RWPE1 (cell line): ENCODE results near the gene ACAP3.

Experiments
- CTCF ChIA-PET: fragments of 350-600 bp; sonication (Branson Sonifier 250); formaldehyde crosslinking; extraction: SDS; loops from one replicate; lab custom pipeline; 2021; lab: Yijun Ruan, JAX
- POLR2A ChIA-PET: fragments of 400-600 bp; formaldehyde crosslinking; extraction: SDS; loops from one replicate; lab custom pipeline; 2020; ENCODE audit warnings: antibody characterized with exemption; ENCODE audit not compliant: low non-redundant PET; lab: Yijun Ruan, JAX
- DNase-seq: peaks from one replicate; pipeline ENCODE4 v3.0.0; 2012; ENCODE audit warnings: low spot score
- H3K27ac ChIP-seq: fragments of 450-650 bp; 2 replicates; pipeline ENCODE4 v1.5.1; 2017
- TF ChIP-seq, protein P1 (sequence below): fragments of 450-650 bp; conservative IDR thresholded peaks from 2 replicates; pipeline ENCODE4 v1.5.1; 2017; ENCODE audit warnings: low read depth, mild to moderate bottlenecking

The ACAP3 gene

DNA sequence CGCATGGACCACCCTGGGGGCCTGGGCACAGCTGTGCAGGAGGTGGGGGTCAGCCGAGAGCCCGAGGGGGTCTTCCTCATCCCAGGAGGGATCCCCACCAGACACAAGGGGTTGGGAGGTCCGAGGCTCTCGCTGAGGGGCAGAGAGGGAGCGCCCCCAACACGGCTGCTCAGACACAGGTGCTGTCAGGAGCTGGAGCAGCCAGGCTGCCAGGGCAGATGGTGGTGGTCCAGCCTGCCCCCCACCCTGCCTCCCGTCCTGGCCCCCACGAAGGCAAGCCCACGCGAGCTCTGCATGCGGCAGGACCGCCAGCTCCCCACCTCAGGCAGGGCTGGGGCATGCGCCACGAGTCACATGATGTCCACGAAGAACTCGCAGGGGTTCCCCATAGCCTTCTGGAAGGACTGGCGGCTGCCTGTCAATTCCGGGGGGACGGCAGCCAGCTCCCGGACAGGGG is 28.1 kb upstream of the ACAP3 start:
- POLR2A ChIA-PET = no interaction called here
- TF ChIP-seq, protein P1, sequence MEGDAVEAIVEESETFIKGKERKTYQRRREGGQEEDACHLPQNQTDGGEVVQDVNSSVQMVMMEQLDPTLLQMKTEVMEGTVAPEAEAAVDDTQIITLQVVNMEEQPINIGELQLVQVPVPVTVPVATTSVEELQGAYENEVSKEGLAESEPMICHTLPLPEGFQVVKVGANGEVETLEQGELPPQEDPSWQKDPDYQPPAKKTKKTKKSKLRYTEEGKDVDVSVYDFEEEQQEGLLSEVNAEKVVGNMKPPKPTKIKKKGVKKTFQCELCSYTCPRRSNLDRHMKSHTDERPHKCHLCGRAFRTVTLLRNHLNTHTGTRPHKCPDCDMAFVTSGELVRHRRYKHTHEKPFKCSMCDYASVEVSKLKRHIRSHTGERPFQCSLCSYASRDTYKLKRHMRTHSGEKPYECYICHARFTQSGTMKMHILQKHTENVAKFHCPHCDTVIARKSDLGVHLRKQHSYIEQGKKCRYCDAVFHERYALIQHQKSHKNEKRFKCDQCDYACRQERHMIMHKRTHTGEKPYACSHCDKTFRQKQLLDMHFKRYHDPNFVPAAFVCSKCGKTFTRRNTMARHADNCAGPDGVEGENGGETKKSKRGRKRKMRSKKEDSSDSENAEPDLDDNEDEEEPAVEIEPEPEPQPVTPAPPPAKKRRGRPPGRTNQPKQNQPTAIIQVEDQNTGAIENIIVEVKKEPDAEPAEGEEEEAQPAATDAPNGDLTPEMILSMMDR = no peak
- no peak for DNase-seq
- H3K27ac ChIP-seq = peak overlapping the region; percentile 68
- CTCF ChIA-PET = interaction anchor here (0.9 kb wide), 1 partner anchor 36 kb away, joined by 3 read pairs; no protein-coding TSS in a partner anchor

DNA sequence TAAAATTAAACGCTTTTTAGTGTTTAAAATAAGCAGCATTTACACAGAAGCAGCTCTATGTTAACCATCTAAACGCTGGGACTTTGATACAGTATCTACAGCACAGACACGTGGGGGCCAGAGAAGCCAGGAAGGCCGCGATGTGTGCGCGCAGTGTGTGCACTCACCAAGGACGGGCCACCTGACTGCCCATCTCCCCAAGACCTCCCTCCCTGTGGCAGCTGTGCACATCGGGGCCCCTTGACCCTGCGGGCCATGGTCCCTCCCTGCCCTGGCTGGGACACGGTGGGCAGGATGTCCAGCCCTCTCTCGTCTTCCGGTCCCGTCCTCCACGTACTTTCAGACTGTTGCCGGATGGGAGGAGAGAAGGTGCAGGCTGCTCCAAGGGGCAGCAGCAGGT is 27.6 kb upstream of the ACAP3 start:
- ChIA-PET POLR2A (no interaction called here), CTCF (no interaction called here)
- peak overlapping the region; percentile 68 for H3K27ac ChIP-seq
- TF ChIP-seq, protein P1 = no peak
- no peak for DNase-seq

DNA sequence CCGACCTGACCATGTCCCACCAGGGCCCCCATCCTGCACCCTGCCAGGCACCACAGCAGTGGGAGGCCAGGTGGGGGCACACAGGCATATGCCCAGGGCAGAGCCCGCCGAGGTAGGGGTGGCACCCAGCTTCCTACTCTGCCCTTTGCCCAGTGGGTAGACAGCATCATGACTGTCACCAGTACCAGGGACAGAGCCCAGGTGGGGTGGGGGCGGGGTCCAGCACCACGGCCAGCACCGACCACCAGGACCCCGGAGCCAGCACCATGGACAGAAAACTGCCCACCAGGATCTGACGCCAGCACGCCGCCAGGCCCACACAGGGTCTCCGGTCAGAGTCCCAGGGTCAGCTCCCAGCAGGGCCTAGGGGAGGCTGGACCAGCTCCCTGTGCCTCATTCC is 27.1 kb upstream of the ACAP3 start:
- DNase-seq = no peak
- TF ChIP-seq, protein P1 = no peak
- ChIA-PET POLR2A (interaction anchor here (0.6 kb wide), 1 partner anchor 63 kb away, joined by 4 read pairs; no protein-coding TSS in a partner anchor), CTCF (interaction anchor here (0.6 to 2.0 kb wide), 3 partner anchors 10 to 37 kb away, joined by 3 to 6 read pairs (median 4); no protein-coding TSS in a partner anchor)
- peak overlapping the region; percentile 68 for H3K27ac ChIP-seq

DNA sequence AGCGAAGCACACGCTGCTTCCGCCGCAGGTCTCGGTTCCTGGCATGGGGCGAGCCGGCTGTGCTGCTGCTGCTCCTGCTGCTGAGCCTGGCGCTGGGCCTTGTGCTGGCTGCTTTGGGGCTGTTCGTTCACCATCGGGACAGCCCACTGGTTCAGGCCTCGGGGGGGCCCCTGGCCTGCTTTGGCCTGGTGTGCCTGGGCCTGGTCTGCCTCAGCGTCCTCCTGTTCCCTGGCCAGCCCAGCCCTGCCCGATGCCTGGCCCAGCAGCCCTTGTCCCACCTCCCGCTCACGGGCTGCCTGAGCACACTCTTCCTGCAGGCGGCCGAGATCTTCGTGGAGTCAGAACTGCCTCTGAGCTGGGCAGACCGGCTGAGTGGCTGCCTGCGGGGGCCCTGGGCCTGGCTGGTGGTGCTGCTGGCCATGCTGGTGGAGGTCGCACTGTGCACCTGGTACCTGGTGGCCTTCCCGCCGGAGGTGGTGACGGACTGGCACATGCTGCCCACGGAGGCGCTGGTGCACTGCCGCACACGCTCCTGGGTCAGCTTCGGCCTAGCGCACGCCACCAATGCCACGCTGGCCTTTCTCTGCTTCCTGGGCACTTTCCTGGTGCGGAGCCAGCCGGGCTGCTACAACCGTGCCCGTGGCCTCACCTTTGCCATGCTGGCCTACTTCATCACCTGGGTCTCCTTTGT is 26.0 kb upstream of the ACAP3 start:
- ChIA-PET CTCF (interaction anchor here (1.2 to 2.0 kb wide), 2 partner anchors 12 to 38 kb away, joined by 4 to 6 read pairs; no protein-coding TSS in a partner anchor), POLR2A (no interaction called here)
- TF ChIP-seq, protein P1 = no peak
- no peak for DNase-seq
- peak overlapping the region; percentile 68 for H3K27ac ChIP-seq

DNA sequence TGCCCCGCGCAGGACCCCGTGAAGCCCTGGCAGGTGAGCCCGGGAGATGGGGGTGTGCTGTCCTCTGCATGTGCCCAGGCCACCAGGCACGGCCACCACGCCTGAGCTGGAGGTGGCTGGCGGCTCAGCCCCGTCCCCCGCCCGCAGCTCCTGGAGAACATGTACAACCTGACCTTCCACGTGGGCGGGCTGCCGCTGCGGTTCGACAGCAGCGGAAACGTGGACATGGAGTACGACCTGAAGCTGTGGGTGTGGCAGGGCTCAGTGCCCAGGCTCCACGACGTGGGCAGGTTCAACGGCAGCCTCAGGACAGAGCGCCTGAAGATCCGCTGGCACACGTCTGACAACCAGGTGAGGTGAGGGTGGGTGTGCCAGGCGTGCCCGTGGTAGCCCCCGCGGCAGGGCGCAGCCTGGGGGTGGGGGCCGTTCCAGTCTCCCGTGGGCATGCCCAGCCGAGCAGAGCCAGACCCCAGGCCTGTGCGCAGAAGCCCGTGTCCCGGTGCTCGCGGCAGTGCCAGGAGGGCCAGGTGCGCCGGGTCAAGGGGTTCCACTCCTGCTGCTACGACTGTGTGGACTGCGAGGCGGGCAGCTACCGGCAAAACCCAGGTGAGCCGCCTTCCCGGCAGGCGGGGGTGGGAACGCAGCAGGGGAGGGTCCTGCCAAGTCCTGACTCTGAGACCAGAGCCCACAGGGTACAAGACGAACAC is 25.2 kb upstream of the ACAP3 start:
- peak overlapping the region; percentile 68 for H3K27ac ChIP-seq
- DNase-seq = no peak
- CTCF ChIA-PET = interaction anchor here (2.0 kb wide), 1 partner anchor 12 kb away, joined by 6 read pairs; no protein-coding TSS in a partner anchor
- POLR2A ChIA-PET = no interaction called here
- TF ChIP-seq, protein P1 = no peak

DNA sequence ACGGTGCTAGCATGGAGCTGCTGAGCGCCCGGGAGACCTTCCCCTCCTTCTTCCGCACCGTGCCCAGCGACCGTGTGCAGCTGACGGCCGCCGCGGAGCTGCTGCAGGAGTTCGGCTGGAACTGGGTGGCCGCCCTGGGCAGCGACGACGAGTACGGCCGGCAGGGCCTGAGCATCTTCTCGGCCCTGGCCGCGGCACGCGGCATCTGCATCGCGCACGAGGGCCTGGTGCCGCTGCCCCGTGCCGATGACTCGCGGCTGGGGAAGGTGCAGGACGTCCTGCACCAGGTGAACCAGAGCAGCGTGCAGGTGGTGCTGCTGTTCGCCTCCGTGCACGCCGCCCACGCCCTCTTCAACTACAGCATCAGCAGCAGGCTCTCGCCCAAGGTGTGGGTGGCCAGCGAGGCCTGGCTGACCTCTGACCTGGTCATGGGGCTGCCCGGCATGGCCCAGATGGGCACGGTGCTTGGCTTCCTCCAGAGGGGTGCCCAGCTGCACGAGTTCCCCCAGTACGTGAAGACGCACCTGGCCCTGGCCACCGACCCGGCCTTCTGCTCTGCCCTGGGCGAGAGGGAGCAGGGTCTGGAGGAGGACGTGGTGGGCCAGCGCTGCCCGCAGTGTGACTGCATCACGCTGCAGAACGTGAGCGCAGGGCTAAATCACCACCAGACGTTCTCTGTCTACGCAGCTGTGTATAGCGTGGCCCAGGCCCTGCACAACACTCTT is 24.5 kb upstream of the ACAP3 start:
- CTCF ChIA-PET = no interaction called here

More for the DNA sequence above, 24.5 kb upstream of the ACAP3 start:
- POLR2A ChIA-PET = no interaction called here
- no peak for DNase-seq
- peak overlapping the region; percentile 68 for H3K27ac ChIP-seq
- TF ChIP-seq, protein P1 = no peak
